GM23338 (cell line): Measurements from ENCODE around the gene AGAP1. TPM values are rescaled to one million over a fixed set of nuclear protein-coding genes. Genes with fewer than 3 reads are reported as not detected.

Source experiments
- ATAC-seq: fragments of 200-7000 bp; cut with Tn5 transposase; 3 replicates; pipeline ENCODE4 v1.9.1; 2020
- DNase-seq: peaks from one replicate; pipeline ENCODE4 v3.0.0-alpha.2; 2015; ENCODE audit warnings: low spot score
- H2AFZ ChIP-seq: fragments of 200-600 bp; sonication (generic); 2 replicates; pipeline ENCODE4 v1.8.0; 2016; ENCODE audit warnings: antibody characterized with exemption, mild to moderate bottlenecking, moderate library complexity
- H3F3A ChIP-seq: fragments of 200-600 bp; sonication (generic); replicated peaks from 2 replicates; pipeline ENCODE4 v1.8.0; 2017; ENCODE audit warnings: antibody characterized with exemption, mixed run types, low read depth
- H3K27ac ChIP-seq: fragments of 200-600 bp; sonication (generic); 2 replicates; pipeline ENCODE4 v1.6.1; 2016; ENCODE audit warnings: low read depth
- H3K27me3 ChIP-seq: fragments of 200-600 bp; sonication (generic); 2 replicates; pipeline ENCODE4 v1.8.0; 2016; ENCODE audit warnings: mild to moderate bottlenecking, mixed run types, moderate library complexity; ENCODE audit not compliant: insufficient read depth
- H3K36me3 ChIP-seq: fragments of 200-600 bp; sonication (generic); 2 replicates; pipeline ENCODE4 v1.8.0; 2016; ENCODE audit warnings: mild to moderate bottlenecking; ENCODE audit not compliant: insufficient read depth
- H3K4me1 ChIP-seq: fragments of 200-600 bp; sonication (generic); 2 replicates; pipeline ENCODE4 v1.8.0; 2016; ENCODE audit warnings: mild to moderate bottlenecking, moderate library complexity; ENCODE audit not compliant: insufficient read depth
- H3K4me2 ChIP-seq: fragments of 200-600 bp; sonication (generic); 2 replicates; pipeline ENCODE4 v1.7.1; 2017; ENCODE audit warnings: mixed run types
- H3K4me3 ChIP-seq: fragments of 200-600 bp; sonication (generic); 2 replicates; pipeline ENCODE4 v1.6.1; 2016; ENCODE audit warnings: mixed run types
- H3K79me2 ChIP-seq: fragments of 200-600 bp; sonication (generic); replicated peaks from 2 replicates; pipeline ENCODE4 v1.8.0; 2017; ENCODE audit warnings: mild to moderate bottlenecking; ENCODE audit not compliant: insufficient read depth
- H3K9me2 ChIP-seq: fragments of 200-600 bp; sonication (generic); 2 replicates; pipeline ENCODE4 v1.8.0; 2017; ENCODE audit not compliant: insufficient read depth
- H4K20me1 ChIP-seq: fragments of 200-600 bp; sonication (generic); replicated peaks from 2 replicates; pipeline ENCODE4 v1.8.0; 2017; ENCODE audit warnings: mild to moderate bottlenecking; ENCODE audit not compliant: insufficient read depth
- H3K27ac Mint-ChIP-seq: 2 replicates; pipeline ENCODE4 v1.8.0; 2020; ENCODE audit warnings: inconsistent platforms, mild to moderate bottlenecking, moderate library complexity, mixed read lengths
- H3K27me3 Mint-ChIP-seq: 3 replicates; pipeline ENCODE4 v1.8.0; 2022; ENCODE audit warnings: low read depth, mild to moderate bottlenecking, moderate library complexity, mixed read lengths, inconsistent platforms; ENCODE audit not compliant: insufficient read depth, poor library complexity
- H3K36me3 Mint-ChIP-seq: 3 replicates; pipeline ENCODE4 v1.8.0; 2021; ENCODE audit warnings: low read depth, mild to moderate bottlenecking, inconsistent platforms, moderate library complexity, mixed read lengths
- H3K4me1 Mint-ChIP-seq: 3 replicates; pipeline ENCODE4 v1.8.0; 2020; ENCODE audit warnings: mild to moderate bottlenecking, inconsistent platforms, mixed read lengths
- H3K4me3 Mint-ChIP-seq: 3 replicates; pipeline ENCODE4 v1.8.0; 2021; ENCODE audit warnings: moderate library complexity, mild to moderate bottlenecking, inconsistent platforms, mixed read lengths
- H3K9me3 Mint-ChIP-seq: 3 replicates; pipeline ENCODE4 v1.8.0; 2020; ENCODE audit warnings: moderate library complexity, mild to moderate bottlenecking, inconsistent platforms, mixed read lengths
- CREB1 ChIP-seq: fragments of 250-450 bp; sonication (Bioruptor Pico); IDR thresholded peaks from 2 replicates; pipeline ENCODE4 v1.5.0; 2020; ENCODE audit warnings: low read depth, mild to moderate bottlenecking, moderate library complexity
- EZH2 ChIP-seq: fragments of 200-600 bp; sonication (generic); IDR thresholded peaks from one replicate; pipeline ENCODE4 v1.8.0; 2017; ENCODE audit warnings: antibody characterized with exemption, mild to moderate bottlenecking, low read depth; ENCODE audit not compliant: unreplicated experiment
- EZH2phosphoT487 ChIP-seq: fragments of 200-600 bp; sonication (generic); IDR thresholded peaks from one replicate; pipeline ENCODE4 v1.8.1; 2018; ENCODE audit warnings: antibody characterized with exemption; ENCODE audit not compliant: unreplicated experiment
- JUNB ChIP-seq: IDR thresholded peaks from one replicate; pipeline ENCODE4 v1.6.1; 2016; ENCODE audit warnings: antibody characterized with exemption; ENCODE audit not compliant: unreplicated experiment
- NANOG ChIP-seq: IDR thresholded peaks from 2 replicates; pipeline ENCODE4 v1.6.1; 2016; ENCODE audit warnings: antibody characterized with exemption, borderline replicate concordance
- POLR2AphosphoS5 ChIP-seq: IDR thresholded peaks from 2 replicates; pipeline ENCODE4 v1.6.1; 2016; ENCODE audit warnings: antibody characterized with exemption, low read depth
- STAT1 ChIP-seq: IDR thresholded peaks from one replicate; pipeline ENCODE4 v1.6.1; 2016; ENCODE audit warnings: antibody characterized with exemption; ENCODE audit not compliant: unreplicated experiment
- ZNF114 ChIP-seq: fragments of 250-450 bp; sonication (Bioruptor Pico); IDR thresholded peaks from 2 replicates; pipeline ENCODE4 v1.5.0; 2020; ENCODE audit warnings: mild to moderate bottlenecking, moderate library complexity
- ZNF331 ChIP-seq: fragments of 250-450 bp; sonication (Bioruptor Pico); IDR thresholded peaks from 2 replicates; pipeline ENCODE4 v1.5.0; 2020; ENCODE audit warnings: low read depth, mild to moderate bottlenecking, moderate library complexity
- polyA plus RNA-seq: library from polyadenylated mRNA; unstranded; fragments of >200 nt; fragmentation: Nextera tagmentation; extraction: Ambion mirVana; gene quantifications from 2 replicates; pipeline ENCODE4 v1.2.1, GENCODE V29; 2016
- total RNA-seq: library from RNA; depleted of rRNA; stranded (reverse); fragments of >200 nt; shearing (Covaris generic); gene quantifications from 2 replicates; pipeline ENCODE4 v1.2.3, GENCODE V29; 2014
- TF ChIP-seq, protein P1 (sequence below): fragments of 250-450 bp; sonication (Bioruptor Pico); IDR thresholded peaks from 2 replicates; pipeline ENCODE4 v1.5.0; 2020; ENCODE audit warnings: mild to moderate bottlenecking, moderate library complexity
- TF ChIP-seq, protein P2 (sequence below), 2 experiments: fragments of 200-600 bp in 1 of 2; sonication (generic) in 1 of 2; conservative IDR thresholded peaks; 2 replicates each; pipeline versions ENCODE4 v1.5.1 to v1.6.1; 2016 to 2017; ENCODE audit warnings: antibody characterized with exemption in 2 of 2, low read depth in 2 of 2, mild to moderate bottlenecking in 2 of 2, moderate library complexity in 1 of 2
- TF ChIP-seq, protein P3 (sequence below): IDR thresholded peaks from 2 replicates; pipeline ENCODE4 v1.6.1; 2016; ENCODE audit warnings: antibody characterized with exemption

AGAP1 gene
- total and polyA plus RNA-seq, 2 experiments from 2014 or later, result 13.3 to 27.9 TPM

DNA sequence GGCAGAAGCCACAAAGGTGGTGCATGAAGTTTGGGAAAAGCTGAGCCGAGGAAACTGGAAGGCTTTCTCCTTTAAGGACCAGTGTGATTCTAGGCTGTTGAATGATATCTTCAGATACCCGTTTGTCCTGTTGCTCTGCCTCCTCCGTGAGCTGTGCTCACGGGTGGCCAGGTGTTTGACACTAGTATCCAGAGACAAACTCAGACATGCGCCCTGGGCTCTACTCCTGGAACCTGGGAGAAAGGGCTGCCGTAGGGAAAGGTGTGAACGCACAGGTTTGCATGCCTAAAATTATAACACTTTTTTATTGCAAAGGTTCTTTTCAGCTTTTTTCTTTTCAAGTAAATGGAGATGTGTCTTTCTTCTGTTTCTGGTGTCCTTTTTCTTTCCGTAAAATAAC lies 81.6 kb downstream of the AGAP1 start (continued):
- TF ChIP-seq, protein P1, sequence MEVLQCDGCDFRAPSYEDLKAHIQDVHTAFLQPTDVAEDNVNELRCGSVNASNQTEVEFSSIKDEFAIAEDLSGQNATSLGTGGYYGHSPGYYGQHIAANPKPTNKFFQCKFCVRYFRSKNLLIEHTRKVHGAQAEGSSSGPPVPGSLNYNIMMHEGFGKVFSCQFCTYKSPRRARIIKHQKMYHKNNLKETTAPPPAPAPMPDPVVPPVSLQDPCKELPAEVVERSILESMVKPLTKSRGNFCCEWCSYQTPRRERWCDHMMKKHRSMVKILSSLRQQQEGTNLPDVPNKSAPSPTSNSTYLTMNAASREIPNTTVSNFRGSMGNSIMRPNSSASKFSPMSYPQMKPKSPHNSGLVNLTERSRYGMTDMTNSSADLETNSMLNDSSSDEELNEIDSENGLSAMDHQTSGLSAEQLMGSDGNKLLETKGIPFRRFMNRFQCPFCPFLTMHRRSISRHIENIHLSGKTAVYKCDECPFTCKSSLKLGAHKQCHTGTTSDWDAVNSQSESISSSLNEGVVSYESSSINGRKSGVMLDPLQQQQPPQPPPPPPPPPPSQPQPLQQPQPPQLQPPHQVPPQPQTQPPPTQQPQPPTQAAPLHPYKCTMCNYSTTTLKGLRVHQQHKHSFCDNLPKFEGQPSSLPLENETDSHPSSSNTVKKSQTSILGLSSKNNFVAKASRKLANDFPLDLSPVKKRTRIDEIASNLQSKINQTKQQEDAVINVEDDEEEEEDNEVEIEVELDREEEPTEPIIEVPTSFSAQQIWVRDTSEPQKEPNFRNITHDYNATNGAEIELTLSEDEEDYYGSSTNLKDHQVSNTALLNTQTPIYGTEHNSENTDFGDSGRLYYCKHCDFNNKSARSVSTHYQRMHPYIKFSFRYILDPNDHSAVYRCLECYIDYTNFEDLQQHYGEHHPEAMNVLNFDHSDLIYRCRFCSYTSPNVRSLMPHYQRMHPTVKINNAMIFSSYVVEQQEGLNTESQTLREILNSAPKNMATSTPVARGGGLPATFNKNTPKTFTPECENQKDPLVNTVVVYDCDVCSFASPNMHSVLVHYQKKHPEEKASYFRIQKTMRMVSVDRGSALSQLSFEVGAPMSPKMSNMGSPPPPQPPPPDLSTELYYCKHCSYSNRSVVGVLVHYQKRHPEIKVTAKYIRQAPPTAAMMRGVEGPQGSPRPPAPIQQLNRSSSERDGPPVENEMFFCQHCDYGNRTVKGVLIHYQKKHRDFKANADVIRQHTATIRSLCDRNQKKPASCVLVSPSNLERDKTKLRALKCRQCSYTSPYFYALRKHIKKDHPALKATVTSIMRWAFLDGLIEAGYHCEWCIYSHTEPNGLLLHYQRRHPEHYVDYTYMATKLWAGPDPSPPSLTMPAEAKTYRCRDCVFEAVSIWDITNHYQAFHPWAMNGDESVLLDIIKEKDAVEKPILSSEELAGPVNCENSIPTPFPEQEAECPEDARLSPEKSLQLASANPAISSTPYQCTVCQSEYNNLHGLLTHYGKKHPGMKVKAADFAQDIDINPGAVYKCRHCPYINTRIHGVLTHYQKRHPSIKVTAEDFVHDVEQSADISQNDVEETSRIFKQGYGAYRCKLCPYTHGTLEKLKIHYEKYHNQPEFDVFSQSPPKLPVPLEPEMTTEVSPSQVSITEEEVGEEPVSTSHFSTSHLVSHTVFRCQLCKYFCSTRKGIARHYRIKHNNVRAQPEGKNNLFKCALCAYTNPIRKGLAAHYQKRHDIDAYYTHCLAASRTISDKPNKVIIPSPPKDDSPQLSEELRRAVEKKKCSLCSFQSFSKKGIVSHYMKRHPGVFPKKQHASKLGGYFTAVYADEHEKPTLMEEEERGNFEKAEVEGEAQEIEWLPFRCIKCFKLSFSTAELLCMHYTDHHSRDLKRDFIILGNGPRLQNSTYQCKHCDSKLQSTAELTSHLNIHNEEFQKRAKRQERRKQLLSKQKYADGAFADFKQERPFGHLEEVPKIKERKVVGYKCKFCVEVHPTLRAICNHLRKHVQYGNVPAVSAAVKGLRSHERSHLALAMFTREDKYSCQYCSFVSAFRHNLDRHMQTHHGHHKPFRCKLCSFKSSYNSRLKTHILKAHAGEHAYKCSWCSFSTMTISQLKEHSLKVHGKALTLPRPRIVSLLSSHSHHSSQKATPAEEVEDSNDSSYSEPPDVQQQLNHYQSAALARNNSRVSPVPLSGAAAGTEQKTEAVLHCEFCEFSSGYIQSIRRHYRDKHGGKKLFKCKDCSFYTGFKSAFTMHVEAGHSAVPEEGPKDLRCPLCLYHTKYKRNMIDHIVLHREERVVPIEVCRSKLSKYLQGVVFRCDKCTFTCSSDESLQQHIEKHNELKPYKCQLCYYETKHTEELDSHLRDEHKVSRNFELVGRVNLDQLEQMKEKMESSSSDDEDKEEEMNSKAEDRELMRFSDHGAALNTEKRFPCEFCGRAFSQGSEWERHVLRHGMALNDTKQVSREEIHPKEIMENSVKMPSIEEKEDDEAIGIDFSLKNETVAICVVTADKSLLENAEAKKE, result no peak
- no peak for TF ChIP-seq NANOG
- no peak for TF ChIP-seq EZH2phosphoT487
- no peak for TF ChIP-seq STAT1
- no peak for TF ChIP-seq ZNF114
- no peak for TF ChIP-seq CREB1 (CRISPR knock-in tag)
- TF ChIP-seq, protein P2, sequence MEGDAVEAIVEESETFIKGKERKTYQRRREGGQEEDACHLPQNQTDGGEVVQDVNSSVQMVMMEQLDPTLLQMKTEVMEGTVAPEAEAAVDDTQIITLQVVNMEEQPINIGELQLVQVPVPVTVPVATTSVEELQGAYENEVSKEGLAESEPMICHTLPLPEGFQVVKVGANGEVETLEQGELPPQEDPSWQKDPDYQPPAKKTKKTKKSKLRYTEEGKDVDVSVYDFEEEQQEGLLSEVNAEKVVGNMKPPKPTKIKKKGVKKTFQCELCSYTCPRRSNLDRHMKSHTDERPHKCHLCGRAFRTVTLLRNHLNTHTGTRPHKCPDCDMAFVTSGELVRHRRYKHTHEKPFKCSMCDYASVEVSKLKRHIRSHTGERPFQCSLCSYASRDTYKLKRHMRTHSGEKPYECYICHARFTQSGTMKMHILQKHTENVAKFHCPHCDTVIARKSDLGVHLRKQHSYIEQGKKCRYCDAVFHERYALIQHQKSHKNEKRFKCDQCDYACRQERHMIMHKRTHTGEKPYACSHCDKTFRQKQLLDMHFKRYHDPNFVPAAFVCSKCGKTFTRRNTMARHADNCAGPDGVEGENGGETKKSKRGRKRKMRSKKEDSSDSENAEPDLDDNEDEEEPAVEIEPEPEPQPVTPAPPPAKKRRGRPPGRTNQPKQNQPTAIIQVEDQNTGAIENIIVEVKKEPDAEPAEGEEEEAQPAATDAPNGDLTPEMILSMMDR (conservative IDR thresholded peaks at IDR 0.05; ENCODE audit: low read depth in 2 of 2), result no peak
- no peak for TF ChIP-seq EZH2

DNA sequence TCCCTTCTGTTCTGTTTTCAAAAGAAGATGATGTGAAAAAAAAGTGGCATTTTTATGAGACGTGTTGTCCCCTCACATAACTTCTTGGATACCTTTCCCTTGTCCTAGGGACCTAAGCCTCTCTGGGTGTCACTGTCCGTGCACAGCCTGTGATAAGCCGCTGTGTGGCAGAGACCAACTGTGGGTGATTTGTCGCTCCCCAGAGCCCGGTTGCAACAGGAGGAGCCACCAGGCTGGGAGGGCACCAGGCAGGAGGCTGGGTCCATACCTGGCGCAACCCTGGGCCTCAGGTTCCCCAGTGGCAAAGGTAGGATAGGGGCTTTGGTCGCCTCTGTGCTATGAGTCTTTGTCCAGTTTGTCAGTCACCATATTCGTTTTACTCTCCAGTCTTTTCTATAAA lies 82.1 kb downstream of the AGAP1 start:
- no peak overlapping the region for H3K4me3 ChIP-seq
- ATAC-seq (no peak), DNase-seq (no peak)
- no peak overlapping the region for H3K27ac ChIP-seq
- H3K36me3 Mint-ChIP-seq, result no peaks in the 10 kb centered on the region; the same call in 2 of the 3 replicates
- H3K4me3 Mint-ChIP-seq, result no peak overlapping the region
- no peaks in the 10 kb centered on the region for H3K27me3 ChIP-seq
- no peak overlapping the region for H3K27ac Mint-ChIP-seq
- H3K9me2 ChIP-seq, result 0 out of 2 replicates have a peak, but pooled peaks cover 5% of the 10 kb centered on the region
- no peak overlapping the region for H3K4me2 ChIP-seq
- peaks cover 88% of the 10 kb centered on the region for H3K79me2 ChIP-seq
- H3K4me1 ChIP-seq, result peaks cover 26% of the 10 kb centered on the region
- H3K9me3 Mint-ChIP-seq, result peaks cover 3% of the 10 kb centered on the region; the same call in 2 of the 3 replicates
- H2AFZ ChIP-seq, result no peak overlapping the region
- peaks cover 13% of the 10 kb centered on the region; the same call in 1 of the 2 replicates for H4K20me1 ChIP-seq
- no peaks in the 10 kb centered on the region for H3F3A ChIP-seq
- peaks cover 5% of the 10 kb centered on the region for H3K27me3 Mint-ChIP-seq
- H3K36me3 ChIP-seq, result no peaks in the 10 kb centered on the region
- peaks cover 73% of the 10 kb centered on the region for H3K4me1 Mint-ChIP-seq
- TF ChIP-seq JUNB (no peak), STAT1 (no peak), EZH2 (no peak), EZH2phosphoT487 (no peak), ZNF331 (CRISPR knock-in tag) (no peak), POLR2AphosphoS5 (no peak), CREB1 (CRISPR knock-in tag) (no peak), ZNF114 (no peak)
- TF ChIP-seq, protein P2 (conservative IDR thresholded peaks at IDR 0.05; ENCODE audit: low read depth in 2 of 2), result no peak
- TF ChIP-seq, protein P3, sequence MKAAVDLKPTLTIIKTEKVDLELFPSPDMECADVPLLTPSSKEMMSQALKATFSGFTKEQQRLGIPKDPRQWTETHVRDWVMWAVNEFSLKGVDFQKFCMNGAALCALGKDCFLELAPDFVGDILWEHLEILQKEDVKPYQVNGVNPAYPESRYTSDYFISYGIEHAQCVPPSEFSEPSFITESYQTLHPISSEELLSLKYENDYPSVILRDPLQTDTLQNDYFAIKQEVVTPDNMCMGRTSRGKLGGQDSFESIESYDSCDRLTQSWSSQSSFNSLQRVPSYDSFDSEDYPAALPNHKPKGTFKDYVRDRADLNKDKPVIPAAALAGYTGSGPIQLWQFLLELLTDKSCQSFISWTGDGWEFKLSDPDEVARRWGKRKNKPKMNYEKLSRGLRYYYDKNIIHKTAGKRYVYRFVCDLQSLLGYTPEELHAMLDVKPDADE, result no peak
